Right renal pelvis (tissue), 4 donors: ENCODE measurements around the gene P4HB. TPM values are rescaled to one million over a fixed set of nuclear protein-coding genes. Genes with fewer than 3 reads are reported as not detected.

ENCODE experiments used
- DNase-seq, 4 donors: peaks; one replicate each; pipeline ENCODE4 v3.0.0-alpha.2; 2013; ENCODE audit warnings: low read depth in 4 of 4, low spot score in 3 of 4, missing footprints in 1 of 4
- polyA plus RNA-seq, 4 donors: library from polyadenylated mRNA; unstranded; fragments of 120-200 nt; gene quantifications; one replicate each; pipeline ENCODE4 v1.2.1, GENCODE V29; 2013; ENCODE audit not compliant: insufficient read length in 4 of 4

P4HB gene
- polyA plus RNA-seq, 4 donors = 407 to 439 (median 410) TPM

GRCh38 chr17:81833160-81833920, 27.0 kb downstream of the P4HB start, which contains the start of gene MCRIP1:
Gene MCRIP1 (minus strand): TSS chr17:81833291. CDS start chr17:81824506, 8,785 bp downstream.
- DNase-seq = peak; percentile 84 to 88 (median 87)

GRCh38 chr17:81832608-81833159, 27.7 kb downstream of the P4HB start:
- DNase-seq = no peak

GRCh38 chr17:81831957-81832607, 28.3 kb downstream of the P4HB start:
- DNase-seq = no peak

DNA sequence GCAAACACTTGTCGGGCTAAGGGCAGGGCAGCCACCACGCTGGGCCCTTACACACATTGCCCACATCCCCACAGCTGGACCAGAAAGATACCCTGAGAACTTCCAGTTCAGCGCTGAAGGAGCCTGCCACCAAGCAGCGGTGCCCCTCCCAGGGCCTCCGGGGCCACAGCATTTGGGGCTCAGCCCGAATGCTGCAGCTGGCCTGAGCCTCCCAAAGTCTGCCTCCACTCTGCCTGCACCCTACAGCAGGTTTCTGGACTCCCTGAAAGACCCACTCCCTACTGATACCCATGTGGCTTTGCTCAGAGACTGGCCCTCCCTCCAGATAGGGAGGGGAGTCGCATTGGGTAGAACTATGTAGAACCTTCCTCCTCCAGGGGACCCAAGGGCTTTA, 28.8 kb downstream of the P4HB start:
- no peak for DNase-seq

DNA sequence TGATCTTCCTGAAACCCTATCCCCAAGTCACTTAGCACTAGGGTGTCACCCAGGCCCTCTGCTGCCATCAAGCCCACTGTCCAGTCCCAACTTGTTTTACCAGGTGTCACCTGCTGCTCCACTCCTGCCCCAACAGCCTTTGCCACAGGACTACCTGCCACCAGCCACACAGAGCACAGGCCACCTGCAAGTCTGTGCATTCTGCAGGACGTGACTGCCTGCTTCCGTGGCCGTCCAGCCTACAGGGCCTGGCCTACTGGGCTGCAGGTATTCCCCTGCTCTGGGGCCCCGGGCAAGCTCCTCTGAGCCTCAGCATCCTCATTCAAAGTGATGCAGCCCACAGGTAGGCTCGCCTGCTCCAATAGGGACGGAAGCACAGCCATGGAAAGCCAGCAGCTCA, 30.5 kb downstream of the P4HB start:
- no peak for DNase-seq

DNA sequence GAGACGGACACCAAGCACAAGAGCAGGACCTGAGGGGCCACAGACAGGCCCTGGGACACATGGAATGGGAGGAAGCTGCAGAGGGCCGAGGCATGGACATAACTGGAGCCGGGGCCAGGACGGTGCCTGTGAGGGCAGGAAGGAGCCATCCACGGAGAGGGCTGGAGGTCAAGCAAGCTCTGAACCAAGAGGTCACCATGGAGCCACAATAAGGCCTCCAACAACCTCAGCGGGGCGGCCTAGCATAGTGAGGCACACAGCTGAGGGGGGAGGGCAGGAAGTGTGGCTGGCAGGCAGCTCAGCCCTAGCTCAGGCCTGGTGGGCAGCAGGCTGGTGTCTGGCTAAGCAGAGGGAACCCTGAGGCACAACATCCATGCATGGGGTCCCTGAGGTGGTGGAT, 31.7 kb downstream of the P4HB start:
- DNase-seq = no peak

DNA sequence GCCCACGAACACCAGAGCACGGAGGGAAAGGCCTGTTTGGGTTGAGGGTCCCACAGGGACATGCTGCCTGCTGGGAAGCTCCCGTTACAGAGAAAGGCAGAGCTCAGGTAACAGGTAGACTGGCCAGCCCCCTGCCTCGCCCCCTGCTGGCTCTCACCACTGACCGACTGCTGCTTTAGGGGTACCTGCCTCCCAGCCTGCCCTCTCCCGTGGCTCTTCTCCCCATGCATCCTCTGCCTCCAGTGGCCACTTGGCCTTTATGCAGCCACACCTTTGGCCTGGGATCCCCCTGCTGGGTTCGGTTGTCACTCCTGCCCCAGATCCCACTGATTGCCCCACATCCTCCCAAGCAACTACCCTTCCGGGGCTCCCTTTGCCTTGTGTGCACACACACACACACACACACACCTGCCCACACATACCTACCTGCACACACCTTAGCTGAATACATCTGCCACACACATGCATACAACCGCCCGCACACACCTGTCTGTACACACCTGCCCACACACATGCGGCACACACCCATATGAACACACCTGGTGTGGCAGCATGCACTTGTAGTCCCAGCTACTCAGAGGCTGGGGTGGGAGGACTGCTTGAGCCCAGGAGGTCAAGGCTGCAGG, 34.4 kb downstream of the P4HB start:
- DNase-seq = no peak

DNA sequence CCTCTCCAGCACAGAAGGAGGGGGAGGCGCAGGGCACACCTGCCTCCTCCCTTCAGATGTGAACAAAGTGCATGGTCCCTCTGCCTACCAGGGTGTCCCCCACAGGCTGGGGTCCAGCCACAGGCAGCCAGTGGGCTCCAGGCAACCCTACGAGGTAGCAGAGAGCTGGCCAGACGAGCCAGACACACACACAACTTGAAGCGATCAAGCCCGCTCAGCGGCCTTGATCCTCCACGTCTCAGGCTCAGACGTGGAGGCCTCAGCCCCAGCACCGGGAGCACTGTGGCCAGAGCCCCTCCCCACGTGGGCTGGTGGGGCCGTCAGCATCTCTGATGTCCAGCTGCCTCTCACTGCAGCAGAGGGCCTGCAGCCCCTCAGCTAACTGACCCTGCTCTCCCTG, 35.7 kb downstream of the P4HB start:
- no peak for DNase-seq

GRCh38 chr17:81823820-81824550, 36.4 kb downstream of the P4HB start:
- DNase-seq = no peak

DNA sequence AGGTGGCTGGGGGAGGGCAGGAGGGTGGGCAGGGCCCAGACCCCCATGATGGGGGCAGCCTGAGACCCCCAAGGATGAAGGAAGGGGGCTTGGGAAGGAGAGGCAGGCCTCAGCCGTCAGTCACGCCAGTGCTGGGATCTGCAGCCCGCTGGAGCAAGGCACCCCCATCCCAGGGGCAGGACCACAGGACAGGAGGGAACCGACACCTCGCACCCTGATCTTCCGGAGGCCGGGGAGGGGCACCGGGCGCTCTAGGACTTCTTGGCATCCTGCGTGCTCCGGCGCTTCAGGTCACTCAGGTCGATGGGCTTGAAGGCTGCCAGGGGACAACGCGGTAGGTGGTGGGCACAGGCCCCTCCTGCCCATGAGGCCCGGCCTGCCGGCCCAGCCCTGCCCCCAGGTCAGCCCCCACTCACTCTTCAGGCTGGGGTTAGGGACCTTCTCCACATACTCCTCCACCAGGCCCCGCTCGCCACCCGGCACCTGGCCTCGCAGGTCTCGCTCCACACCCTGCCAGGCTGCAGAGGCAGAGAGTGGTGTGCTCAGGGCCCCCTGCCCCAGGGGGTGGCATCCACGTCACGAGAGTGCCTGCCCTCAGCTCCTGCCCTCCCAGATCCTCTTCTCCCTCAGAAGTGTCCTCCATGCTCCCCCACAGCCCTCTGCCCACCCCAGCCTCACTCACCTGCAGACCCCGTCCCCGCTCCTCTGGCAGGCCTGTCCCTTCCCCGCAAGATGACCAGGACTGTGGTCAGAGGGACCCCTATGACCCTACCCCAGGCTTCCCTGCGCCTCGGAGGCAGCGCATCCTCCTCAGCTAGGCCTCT, 37.1 kb downstream of the P4HB start:
- no peak for DNase-seq

GRCh38 chr17:81822312-81822637, 38.1 kb downstream of the P4HB start:
- DNase-seq = no peak

- no peak for DNase-seq
These were observed 38.6 kb downstream of the P4HB start for GRCh38 chr17:81821603-81822311.

DNA sequence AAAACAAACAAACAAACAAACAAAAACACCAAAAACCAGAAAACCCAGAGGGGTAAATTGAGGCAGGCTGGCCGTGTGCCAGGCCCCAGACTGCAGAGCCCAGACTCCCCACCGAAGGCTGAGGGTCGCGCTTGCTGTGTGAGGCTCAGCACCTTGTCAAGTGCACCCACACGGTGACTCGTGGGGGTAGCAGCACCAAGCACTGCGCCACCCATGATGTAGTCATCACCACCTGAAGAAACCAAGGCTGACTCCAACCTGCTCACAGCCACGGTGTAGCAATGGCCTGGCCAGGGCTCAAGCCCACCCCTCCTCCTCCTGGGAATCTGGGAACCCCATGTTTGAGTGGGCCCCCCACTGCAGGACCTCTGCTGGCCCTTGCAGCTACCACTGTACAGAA, 39.2 kb downstream of the P4HB start:
- no peak for DNase-seq

GRCh38 chr17:81819708-81820107, 40.6 kb downstream of the P4HB start:
- DNase-seq = no peak

DNA sequence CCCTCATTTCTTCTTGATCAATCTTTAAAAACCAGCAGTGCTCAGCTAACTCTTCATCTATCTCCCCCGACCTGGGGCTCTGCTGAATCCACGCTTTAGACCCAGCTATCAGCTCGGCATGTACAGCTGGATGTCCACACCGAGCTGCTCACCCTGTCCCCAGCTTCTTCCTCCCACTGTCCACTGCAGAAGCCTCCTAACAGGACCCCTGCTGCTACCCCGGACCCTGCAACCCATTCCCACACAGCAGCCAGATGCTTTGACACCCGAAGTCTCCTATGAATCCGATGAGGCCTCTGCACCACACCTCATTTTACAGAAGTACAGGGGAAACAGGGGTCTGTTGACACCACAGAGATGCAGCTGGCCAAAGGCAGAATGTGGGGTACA, 42.6 kb downstream of the P4HB start:
- DNase-seq = no peak

DNA sequence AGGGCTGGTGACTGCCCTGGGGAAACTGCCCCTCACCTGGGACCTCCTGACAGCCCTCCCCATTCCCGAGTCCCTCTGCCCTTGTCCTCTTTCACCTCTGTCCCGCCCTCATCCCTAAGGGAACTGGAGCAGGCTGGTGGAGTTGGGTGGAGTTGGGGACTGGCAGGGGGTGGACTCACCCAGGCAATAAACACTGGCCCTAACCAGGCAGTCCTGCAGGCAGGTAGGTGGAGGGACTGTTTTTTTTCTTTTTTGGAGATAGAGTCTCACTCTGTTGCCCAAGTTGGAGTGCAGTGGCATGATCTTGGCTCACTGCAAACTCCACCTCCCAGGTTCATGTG, 44.7 kb downstream of the P4HB start:
- DNase-seq = no peak

DNA sequence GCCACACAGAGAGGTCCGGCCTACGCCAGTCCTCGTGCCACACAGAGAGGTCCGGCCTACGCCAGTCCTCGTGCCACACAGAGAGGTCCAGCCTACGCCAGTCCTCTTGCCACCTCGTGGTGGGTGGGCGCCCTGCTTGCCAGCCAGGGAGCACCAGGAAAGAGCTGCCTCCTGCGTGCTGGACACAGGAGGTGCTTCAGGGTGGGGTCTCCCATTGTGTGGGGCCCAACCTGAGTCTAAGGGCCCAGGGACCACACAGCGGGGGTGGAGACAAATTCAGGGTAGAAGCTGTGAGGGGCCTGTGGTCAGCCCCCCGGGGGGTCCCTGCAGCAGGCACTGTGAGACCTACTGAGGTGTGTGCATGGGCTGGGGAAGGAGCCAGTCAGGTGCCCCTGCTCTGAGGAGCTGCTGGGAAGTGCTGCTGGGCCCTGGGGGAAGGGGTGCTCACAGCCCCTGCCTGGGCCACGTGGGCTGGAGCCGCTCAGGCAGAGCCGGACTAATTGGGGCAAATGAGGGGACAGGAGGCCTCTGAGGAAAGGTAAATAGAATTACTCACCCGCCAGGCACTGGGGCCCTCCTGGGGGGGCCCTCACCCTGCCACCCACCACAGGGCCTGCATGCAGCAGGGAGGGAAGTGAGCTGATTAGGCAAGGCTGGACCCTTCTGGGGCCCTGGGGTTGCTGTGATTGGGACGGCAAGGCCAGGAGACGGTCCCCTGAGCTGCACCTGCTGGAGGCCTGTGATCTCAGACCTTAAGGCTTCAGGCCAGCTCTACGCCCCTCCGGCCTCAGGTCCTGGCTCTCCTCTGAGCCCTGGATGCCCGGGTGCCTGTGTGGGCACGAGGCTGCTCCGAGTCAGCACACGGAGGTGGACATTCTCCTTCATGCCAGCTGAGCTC, 45.3 kb downstream of the P4HB start:
- DNase-seq = peak in 3 of 4 donors; percentile 43 to 58 (median 52)

DNA sequence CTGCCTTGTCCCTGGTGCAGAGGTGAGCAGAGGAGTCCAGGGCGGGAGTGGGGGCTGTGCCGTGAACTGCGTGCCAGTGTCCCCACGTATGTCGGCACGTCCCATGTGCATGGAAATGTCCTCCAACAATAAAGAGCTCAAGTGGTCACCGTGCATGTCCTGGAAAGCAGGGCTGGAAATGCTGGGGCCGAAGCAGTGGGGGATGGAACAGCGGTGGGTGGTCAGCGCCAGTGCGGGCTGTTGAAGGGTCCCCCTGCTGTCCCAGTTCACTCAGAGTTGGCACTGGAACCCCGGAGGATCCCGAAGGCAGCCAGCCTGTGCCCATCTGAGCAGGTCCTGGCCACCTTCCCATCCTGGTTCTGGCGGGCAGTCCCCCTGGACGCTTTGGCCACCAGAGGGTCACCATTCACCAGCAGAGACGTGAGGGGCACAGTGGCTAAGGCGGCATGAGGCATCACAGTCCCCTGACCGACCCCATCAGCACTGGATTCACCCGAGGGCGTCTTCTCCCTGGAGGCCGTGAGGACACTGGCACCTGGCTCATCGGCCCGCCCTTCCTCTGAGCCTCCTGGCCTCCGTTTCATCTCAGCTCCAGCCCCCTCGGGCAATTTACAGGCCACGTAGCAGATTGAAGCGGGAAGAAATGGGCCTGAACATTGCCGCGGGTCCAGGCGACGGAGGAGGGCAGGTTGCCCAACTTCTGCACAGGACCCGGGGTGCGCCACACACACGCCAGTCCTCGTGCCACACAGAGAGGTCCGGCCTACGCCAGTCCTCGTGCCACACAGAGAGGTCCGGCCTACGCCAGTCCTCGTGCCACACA, 46.3 kb downstream of the P4HB start:
- no peak for DNase-seq
